Memory B cell (primary cell): ENCODE measurements around the gene BHLHA9.

ENCODE experiments used
- ATAC-seq: fragments of 150-1000 bp; cut with Tn5 transposase; 2 replicates; pipeline ENCODE4 v1.10.0; 2021; ENCODE audit warnings: low read depth, mild to moderate bottlenecking, moderate library complexity
- DNase-seq, 2 donors: peaks; one replicate each; pipeline ENCODE4 v3.0.0; 2022; ENCODE audit warnings: low spot score in 2 of 2
- H3K27ac Mint-ChIP-seq: one replicate; pipeline ENCODE4 v1.8.0; 2022; ENCODE audit warnings: mild to moderate bottlenecking, moderate library complexity, mixed read lengths
- H3K27me3 Mint-ChIP-seq: one replicate; pipeline ENCODE4 v1.8.0; 2022; ENCODE audit warnings: mixed read lengths
- H3K36me3 Mint-ChIP-seq: one replicate; pipeline ENCODE4 v1.8.0; 2022; ENCODE audit warnings: mild to moderate bottlenecking, mixed read lengths
- H3K4me1 Mint-ChIP-seq: one replicate; pipeline ENCODE4 v1.8.0; 2022; ENCODE audit warnings: mixed read lengths
- H3K4me3 Mint-ChIP-seq: one replicate; pipeline ENCODE4 v1.8.0; 2022; ENCODE audit warnings: mild to moderate bottlenecking, moderate library complexity, mixed read lengths
- H3K9me3 Mint-ChIP-seq: one replicate; pipeline ENCODE4 v1.8.0; 2022; ENCODE audit warnings: mixed read lengths

The BHLHA9 gene

GRCh38 chr17:1271030-1271423 lies 783 bp downstream of the BHLHA9 start:
- Mint-ChIP-seq H3K27ac (no peak overlapping the region), H3K9me3 (no peaks in the 10 kb centered on the region), H3K4me1 (peaks cover 24% of the 10 kb centered on the region), H3K4me3 (no peak overlapping the region), H3K27me3 (peaks cover 7% of the 10 kb centered on the region), H3K36me3 (no peaks in the 10 kb centered on the region)
- DNase-seq (no peak), ATAC-seq (no peak)

GRCh38 chr17:1271441-1271840 lies 1.2 kb downstream of the BHLHA9 start:
- H3K4me3 Mint-ChIP-seq, result no peak overlapping the region
- H3K9me3 Mint-ChIP-seq, result no peaks in the 10 kb centered on the region
- ATAC-seq, result no peak
- H3K36me3 Mint-ChIP-seq, result no peaks in the 10 kb centered on the region
- DNase-seq, result no peak
- H3K27ac Mint-ChIP-seq, result no peak overlapping the region
- peaks cover 27% of the 10 kb centered on the region for H3K4me1 Mint-ChIP-seq
- H3K27me3 Mint-ChIP-seq, result peaks cover 7% of the 10 kb centered on the region

GRCh38 chr17:1272701-1273100 lies 2.5 kb downstream of the BHLHA9 start:
- Mint-ChIP-seq H3K27me3 (peaks cover 7% of the 10 kb centered on the region), H3K4me3 (no peak overlapping the region), H3K9me3 (no peaks in the 10 kb centered on the region), H3K4me1 (peaks cover 21% of the 10 kb centered on the region), H3K36me3 (no peaks in the 10 kb centered on the region), H3K27ac (peak overlapping the region; percentile 28)
- no peak for ATAC-seq
- DNase-seq, result no peak

- Mint-ChIP-seq H3K27me3 (peaks cover 9% of the 10 kb centered on the region), H3K36me3 (no peaks in the 10 kb centered on the region), H3K4me1 (peaks cover 19% of the 10 kb centered on the region), H3K4me3 (no peak overlapping the region), H3K27ac (peak overlapping the region; percentile 21), H3K9me3 (no peaks in the 10 kb centered on the region)
- ATAC-seq (peak; percentile 85), DNase-seq (peak in 1 of 2 donors; percentile 29)
Observed at GRCh38 chr17:1273492-1274244, 3.4 kb downstream of the BHLHA9 start.

GRCh38 chr17:1274245-1274608 lies 4.0 kb downstream of the BHLHA9 start:
- DNase-seq (no peak), ATAC-seq (no peak)
- H3K4me1 Mint-ChIP-seq, result peaks cover 19% of the 10 kb centered on the region
- H3K27me3 Mint-ChIP-seq, result peaks cover 9% of the 10 kb centered on the region
- no peak overlapping the region for H3K4me3 Mint-ChIP-seq
- H3K27ac Mint-ChIP-seq, result peak overlapping the region; percentile 21
- H3K9me3 Mint-ChIP-seq, result no peaks in the 10 kb centered on the region
- H3K36me3 Mint-ChIP-seq, result no peaks in the 10 kb centered on the region

- DNase-seq (no peak), ATAC-seq (peak; percentile 3)
- Mint-ChIP-seq H3K4me1 (peaks cover 19% of the 10 kb centered on the region), H3K4me3 (no peak overlapping the region), H3K9me3 (no peaks in the 10 kb centered on the region), H3K27ac (peak overlapping the region; percentile 30), H3K27me3 (peaks cover 9% of the 10 kb centered on the region), H3K36me3 (no peaks in the 10 kb centered on the region)
Observed at GRCh38 chr17:1275205-1275961, 5.1 kb downstream of the BHLHA9 start.

GRCh38 chr17:1275962-1276736 lies 5.9 kb downstream of the BHLHA9 start:
- peaks cover 9% of the 10 kb centered on the region for H3K27me3 Mint-ChIP-seq
- no peak overlapping the region for H3K27ac Mint-ChIP-seq
- DNase-seq (peak; percentile 64 to 71), ATAC-seq (peak; percentile 73)
- H3K36me3 Mint-ChIP-seq, result no peaks in the 10 kb centered on the region
- H3K9me3 Mint-ChIP-seq, result no peaks in the 10 kb centered on the region
- peaks cover 19% of the 10 kb centered on the region for H3K4me1 Mint-ChIP-seq
- H3K4me3 Mint-ChIP-seq, result peak overlapping the region; percentile 64

GRCh38 chr17:1280652-1281051 lies 10.4 kb downstream of the BHLHA9 start:
- peaks cover 2% of the 10 kb centered on the region for H3K27me3 Mint-ChIP-seq
- ATAC-seq (no peak), DNase-seq (no peak)
- no peaks in the 10 kb centered on the region for H3K9me3 Mint-ChIP-seq
- no peaks in the 10 kb centered on the region for H3K36me3 Mint-ChIP-seq
- H3K4me3 Mint-ChIP-seq, result no peak overlapping the region
- no peak overlapping the region for H3K27ac Mint-ChIP-seq
- peaks cover 4% of the 10 kb centered on the region for H3K4me1 Mint-ChIP-seq

- Mint-ChIP-seq H3K9me3 (no peaks in the 10 kb centered on the region), H3K27me3 (no peaks in the 10 kb centered on the region), H3K36me3 (no peaks in the 10 kb centered on the region), H3K4me1 (no peaks in the 10 kb centered on the region), H3K4me3 (no peak overlapping the region), H3K27ac (no peak overlapping the region)
- ATAC-seq (no peak), DNase-seq (no peak)
Observed at GRCh38 chr17:1286379-1287106, 16.3 kb downstream of the BHLHA9 start.

GRCh38 chr17:1289695-1290094 lies 19.5 kb downstream of the BHLHA9 start:
- H3K4me1 Mint-ChIP-seq, result peaks cover 10% of the 10 kb centered on the region

GRCh38 chr17:1290676-1291075 lies 20.4 kb downstream of the BHLHA9 start:
- Mint-ChIP-seq H3K36me3 (no peaks in the 10 kb centered on the region), H3K27ac (no peak overlapping the region), H3K4me1 (peaks cover 10% of the 10 kb centered on the region), H3K9me3 (no peaks in the 10 kb centered on the region), H3K27me3 (no peaks in the 10 kb centered on the region), H3K4me3 (no peak overlapping the region)
- no peak for ATAC-seq
- no peak for DNase-seq

More at GRCh38 chr17:1289695-1290094, 19.5 kb downstream of the BHLHA9 start:
- Mint-ChIP-seq H3K4me3 (no peak overlapping the region), H3K27ac (no peak overlapping the region), H3K36me3 (no peaks in the 10 kb centered on the region), H3K9me3 (no peaks in the 10 kb centered on the region), H3K27me3 (no peaks in the 10 kb centered on the region)
- no peak for DNase-seq
- no peak for ATAC-seq

- Mint-ChIP-seq H3K36me3 (no peaks in the 10 kb centered on the region), H3K27ac (peak overlapping the region; percentile 16), H3K27me3 (no peaks in the 10 kb centered on the region), H3K9me3 (no peaks in the 10 kb centered on the region), H3K4me1 (peaks cover 10% of the 10 kb centered on the region), H3K4me3 (peak overlapping the region; percentile 51)
- DNase-seq, result no peak
- ATAC-seq, result peak; percentile 90
Observed at GRCh38 chr17:1294157-1294717, 24.0 kb downstream of the BHLHA9 start.

GRCh38 chr17:1298606-1299005 lies 28.4 kb downstream of the BHLHA9 start:
- ATAC-seq (peak; percentile 56), DNase-seq (no peak)
- no peaks in the 10 kb centered on the region for H3K36me3 Mint-ChIP-seq
- no peak overlapping the region for H3K27ac Mint-ChIP-seq
- H3K9me3 Mint-ChIP-seq, result no peaks in the 10 kb centered on the region
- no peak overlapping the region for H3K4me3 Mint-ChIP-seq
- peaks cover 12% of the 10 kb centered on the region for H3K27me3 Mint-ChIP-seq
- peaks cover 8% of the 10 kb centered on the region for H3K4me1 Mint-ChIP-seq
